ENCODE results near the gene SLK.

The SLK gene

GRCh38 chr10:104035194-104036068 is 68.5 kb downstream of the SLK start:
- H3K4me3 ChIP-seq (ENCODE audit: low read depth, low read length): no peak overlapping the region
- TF ChIP-seq CTCF (IDR thresholded peaks at IDR 0.05; ENCODE audit: low read depth, low read length): no peak

GRCh38 chr10:104036069-104036384 is 69.1 kb downstream of the SLK start:
- TF ChIP-seq CTCF (IDR thresholded peaks at IDR 0.05; ENCODE audit: low read depth, low read length): no peak
- no peak overlapping the region for H3K4me3 ChIP-seq (ENCODE audit: low read depth, low read length)

- no peak for TF ChIP-seq CTCF (IDR thresholded peaks at IDR 0.05; ENCODE audit: low read depth, low read length)
- H3K4me3 ChIP-seq (ENCODE audit: low read depth, low read length): no peak overlapping the region
Measured at GRCh38 chr10:104036518-104037260, 69.7 kb downstream of the SLK start.

- H3K4me3 ChIP-seq (ENCODE audit: low read depth, low read length): no peak overlapping the region
Measured at GRCh38 chr10:104037261-104037951, 70.5 kb downstream of the SLK start.

GRCh38 chr10:104038537-104038936 is 71.6 kb downstream of the SLK start:
- no peak for TF ChIP-seq CTCF (IDR thresholded peaks at IDR 0.05; ENCODE audit: low read depth, low read length)
- H3K4me3 ChIP-seq (ENCODE audit: low read depth, low read length): no peak overlapping the region

More at GRCh38 chr10:104037261-104037951, 70.5 kb downstream of the SLK start:
- TF ChIP-seq CTCF (IDR thresholded peaks at IDR 0.05; ENCODE audit: low read depth, low read length): no peak

- no peak for TF ChIP-seq CTCF (IDR thresholded peaks at IDR 0.05; ENCODE audit: low read depth, low read length)
Measured at GRCh38 chr10:104038958-104039752, 72.2 kb downstream of the SLK start.

More at GRCh38 chr10:104038958-104039752, 72.2 kb downstream of the SLK start:
- no peak overlapping the region for H3K4me3 ChIP-seq (ENCODE audit: low read depth, low read length)

Measured in WI38 (cell line).